ENCODE measurements around the gene TEK.
A peak's percentile ranks its signal among the peaks of the same experiment; 100 is the strongest.

Gene TEK

DNA sequence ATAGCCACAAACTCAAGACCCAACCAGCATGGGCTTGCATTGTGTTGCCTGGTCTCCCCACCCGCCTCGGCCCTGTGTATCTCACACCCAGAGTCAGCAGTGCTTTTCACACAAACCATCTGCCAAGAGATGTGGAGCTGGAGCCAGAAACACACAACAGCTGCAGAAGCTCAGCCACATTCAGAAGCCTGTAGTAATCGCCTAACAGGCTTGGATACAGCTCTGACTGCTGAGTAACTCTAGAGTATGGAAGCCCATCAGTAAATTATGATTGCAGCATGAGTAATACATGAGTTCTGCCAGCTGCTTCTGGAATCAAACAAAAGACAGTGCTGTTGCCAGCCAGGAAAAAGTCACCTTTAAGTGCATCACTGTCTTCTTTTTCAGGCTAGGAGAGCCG is 16.0 kb downstream of the TEK start:
- peak; percentile 90 for DNase-seq

DNA sequence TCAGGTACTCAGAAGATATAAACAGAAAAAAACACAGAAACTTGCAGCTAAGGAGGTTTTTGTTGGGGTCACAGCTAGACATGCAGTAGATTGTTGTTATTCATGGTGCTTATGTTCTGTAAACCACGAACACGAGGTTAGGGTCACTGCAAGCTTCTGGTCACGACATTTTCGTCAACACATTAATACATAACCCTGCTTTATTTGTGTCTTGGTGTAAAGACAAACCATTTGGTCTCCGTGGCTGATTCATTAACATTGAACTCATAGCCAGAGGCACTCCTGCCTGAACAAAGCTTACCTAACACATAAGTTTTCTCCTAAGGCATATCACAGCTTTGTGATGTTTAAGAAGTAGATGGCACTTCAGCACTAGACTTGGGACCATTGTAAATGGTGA is 16.9 kb downstream of the TEK start:
- no peak for DNase-seq

DNA sequence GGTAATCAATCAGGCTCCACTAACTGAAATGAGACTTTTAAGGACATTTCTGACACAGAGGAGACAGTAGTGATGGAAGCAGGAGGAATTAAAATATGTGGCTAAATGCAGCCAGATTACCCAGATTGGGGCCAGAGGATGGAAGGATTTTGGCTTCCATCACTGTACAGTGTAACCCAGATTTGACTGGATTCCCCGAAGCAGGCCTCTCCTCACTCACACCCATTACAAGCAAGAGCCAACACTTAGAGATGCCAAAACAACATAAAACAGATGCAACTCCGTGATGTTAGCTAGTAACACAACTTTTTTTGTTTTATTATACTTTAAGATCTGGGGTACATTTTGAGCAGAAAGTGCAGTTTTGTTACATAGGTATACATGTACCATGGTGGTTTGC is 17.6 kb downstream of the TEK start:
- DNase-seq = no peak

DNA sequence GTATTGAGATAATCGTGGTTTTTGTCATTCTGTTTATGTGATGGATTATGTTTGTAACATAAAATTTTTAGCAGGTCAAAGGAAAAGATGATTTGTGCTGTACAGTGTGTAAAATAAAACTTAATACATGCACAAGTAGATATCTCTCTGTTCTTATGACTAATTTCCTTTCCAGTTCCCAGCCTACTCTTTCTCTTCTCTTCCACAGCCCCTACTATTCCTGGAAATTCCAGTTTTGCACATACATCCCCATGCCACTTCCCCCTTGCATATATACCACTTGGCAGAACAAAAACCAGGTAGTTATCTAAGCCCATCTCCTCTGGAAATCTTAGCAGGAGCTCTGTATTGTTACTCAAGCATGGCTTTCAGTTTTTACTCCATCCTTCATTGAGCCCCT is 20.2 kb downstream of the TEK start:
- DNase-seq = no peak

DNA sequence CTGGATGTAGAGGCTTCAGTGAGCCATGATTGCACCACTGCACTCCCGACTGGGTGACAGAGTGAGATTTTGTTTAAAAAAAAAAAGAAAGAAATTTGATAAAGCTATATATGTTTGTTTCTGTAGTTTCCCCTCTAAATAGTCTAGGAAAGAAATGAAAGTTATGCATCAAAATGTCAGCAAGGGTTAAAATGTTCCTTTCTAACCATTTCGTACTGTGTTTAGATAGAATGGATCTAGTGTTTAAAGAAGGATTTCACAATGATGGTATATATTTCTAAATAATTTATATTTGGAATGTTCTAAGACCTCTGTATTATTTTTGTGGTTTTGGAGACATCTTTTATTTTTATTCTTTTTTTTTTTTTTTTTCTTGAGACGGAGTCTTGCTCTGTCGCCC is 22.7 kb downstream of the TEK start:
- DNase-seq = no peak

DNA sequence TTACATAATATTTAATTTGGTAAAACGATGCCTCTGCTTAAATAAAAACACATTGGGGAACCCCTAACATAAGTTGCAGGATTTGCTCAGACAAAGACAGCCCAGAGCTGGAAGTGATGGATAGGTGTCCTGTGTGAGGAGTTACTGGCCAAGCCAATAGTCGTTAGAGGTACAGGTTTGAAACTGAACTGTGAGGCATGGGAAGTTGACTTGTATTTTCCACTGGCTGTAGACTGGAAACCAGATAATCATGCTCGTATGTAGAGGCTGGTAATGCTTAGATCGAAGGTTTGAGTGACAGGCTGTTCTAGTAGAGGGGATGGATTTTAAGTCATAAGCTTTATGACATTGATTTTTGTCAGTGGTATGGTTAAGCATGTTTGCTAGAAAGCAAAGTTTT is 24.8 kb downstream of the TEK start:
- DNase-seq = no peak

DNA sequence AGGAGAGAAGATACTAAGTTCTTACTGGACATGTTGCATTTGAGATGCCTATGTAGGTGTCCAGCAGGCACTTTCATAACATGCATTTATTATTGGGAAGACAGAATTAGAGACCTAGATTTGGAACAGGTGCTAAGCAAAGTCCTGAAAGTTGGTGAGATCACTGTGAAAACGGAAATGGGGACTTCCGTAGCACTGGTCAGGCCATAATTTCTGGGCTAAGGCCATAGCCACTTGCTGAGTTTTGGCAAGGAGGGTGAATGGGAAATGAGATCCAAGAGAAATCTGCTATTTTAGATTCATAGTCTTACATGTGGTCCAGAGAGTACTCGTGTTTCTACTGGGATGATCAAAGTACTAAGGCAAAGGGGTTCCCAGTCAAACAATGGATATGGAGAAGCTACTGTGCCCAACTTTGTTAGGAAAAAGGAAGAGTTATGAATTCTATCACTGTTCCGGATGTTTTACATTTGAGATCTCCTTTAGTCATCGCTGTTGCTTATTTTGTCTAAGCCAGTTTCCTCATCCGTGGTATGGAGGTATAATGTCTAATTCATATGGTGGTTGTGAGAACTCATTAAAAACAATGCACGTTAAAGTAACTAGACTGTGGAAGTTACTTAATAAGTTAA is 33.4 kb downstream of the TEK start:
- DNase-seq = no peak

DNA sequence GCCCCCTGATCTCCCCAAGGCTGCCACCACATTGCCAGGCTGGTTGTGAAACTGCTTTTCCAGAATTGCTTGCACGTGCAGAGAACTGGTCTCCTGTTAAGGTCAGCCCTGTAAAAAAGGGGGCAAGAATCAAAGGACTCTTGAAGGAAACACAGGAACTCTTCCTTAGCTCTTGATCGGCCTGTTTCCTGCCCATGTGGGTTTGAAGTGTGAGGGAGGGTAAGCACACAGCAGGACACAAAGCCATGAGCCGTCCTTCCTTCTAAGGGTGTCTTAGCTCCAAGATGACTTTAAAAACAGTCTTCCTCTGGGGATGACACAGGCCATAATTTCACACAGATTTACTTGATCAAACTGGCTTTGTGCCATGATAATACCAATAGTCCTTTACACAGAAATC is 36.1 kb downstream of the TEK start:
- no peak for DNase-seq

DNA sequence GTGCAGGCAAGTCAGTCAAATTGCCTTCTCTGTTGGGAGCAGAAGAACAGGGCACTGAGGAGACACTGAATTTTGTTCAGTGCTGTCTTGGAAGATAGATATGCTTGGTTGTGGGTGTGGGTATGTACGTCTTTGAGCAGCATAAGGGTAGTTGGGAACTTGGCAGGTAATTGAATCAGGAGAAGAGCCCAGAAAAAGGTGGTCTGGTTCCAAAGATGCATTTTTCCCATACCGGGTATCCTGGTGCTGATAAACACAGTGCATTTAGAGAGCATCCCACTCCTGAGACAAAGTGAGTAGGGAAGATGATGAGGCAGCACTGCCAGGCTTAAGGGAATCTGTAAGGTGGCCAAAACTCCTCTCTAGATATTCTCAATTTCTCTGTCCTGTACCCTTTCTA is 40.6 kb downstream of the TEK start:
- DNase-seq = no peak

DNA sequence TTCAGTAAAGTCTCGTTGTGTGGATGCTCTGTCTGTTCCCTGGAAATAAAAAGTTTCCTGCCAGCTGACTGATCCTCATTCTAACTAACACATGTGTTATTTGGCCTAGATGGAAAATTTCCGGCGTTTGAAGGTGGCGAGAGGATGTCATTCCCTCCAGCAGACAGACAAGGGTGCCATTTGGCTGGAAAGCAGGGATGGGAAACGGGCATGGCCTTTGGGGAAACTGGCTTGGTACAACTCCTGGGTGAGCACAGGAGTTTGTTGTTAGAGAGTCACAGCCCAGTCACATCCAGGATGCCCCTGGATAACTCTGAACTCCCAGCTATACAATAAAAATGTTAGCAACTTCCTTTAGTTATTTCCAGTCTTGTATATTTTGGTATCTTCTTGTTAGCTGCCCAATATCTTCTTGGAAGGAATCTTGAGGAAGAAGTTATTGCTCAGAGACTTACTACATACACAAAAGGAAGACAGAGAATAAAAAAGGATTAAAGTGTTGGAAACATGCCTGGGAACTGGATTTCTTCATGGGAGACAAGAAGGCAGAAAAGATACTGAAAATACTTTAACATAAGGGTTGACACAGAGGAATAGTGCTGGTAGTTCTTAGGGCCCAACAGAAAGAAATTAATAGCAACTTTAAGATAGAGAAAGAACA is 41.9 kb downstream of the TEK start:
- DNase-seq = peak; percentile 72

DNA sequence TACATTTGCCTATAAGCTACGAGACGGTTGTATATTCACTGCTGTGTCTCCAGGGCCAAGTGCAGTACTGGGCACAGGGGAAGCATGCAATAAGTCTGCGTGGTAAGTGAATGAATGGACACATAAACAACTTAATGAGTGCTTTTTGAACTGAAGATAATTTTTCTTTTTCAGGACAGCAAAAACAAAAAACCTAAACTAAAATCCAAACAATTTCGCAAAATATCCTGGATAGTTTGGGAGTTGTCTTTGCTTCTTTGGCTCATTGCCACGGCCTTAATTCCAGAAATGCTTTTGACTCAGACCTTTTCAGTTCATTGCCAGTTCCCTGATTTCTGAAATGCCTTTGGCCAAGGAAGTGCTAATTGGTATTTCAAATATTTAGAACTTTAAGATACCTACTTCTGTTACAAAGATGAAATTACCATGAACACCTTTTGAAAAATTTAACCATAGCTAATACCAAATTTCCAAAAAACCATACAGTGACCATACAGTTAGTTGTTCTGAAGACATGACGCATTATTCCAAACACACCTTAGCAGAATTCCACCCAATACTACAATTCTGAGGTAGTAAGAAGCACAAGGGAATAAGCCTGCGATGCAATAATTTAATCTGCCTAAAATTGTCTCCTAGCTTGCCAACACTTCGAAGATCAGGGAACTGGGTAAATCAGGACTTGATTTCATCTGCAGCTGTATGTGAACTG is 42.8 kb downstream of the TEK start:
- peak; percentile 80 for DNase-seq

DNA sequence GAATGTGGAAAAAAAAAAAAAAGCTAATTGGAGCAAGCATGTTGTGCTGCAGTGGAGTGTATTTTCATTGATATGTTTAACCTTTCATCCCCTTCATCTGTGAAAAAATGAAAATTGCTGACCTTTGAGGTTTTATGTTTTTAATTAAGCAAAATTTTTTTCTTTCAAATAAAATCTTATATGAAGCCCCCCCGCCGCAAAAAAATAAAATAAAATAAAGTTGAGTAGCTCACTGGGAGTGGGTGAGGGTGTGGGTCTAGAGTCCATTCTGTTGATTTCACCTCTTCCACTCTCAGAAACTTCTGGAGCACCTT is 43.3 kb downstream of the TEK start:
- no peak for DNase-seq

DNA sequence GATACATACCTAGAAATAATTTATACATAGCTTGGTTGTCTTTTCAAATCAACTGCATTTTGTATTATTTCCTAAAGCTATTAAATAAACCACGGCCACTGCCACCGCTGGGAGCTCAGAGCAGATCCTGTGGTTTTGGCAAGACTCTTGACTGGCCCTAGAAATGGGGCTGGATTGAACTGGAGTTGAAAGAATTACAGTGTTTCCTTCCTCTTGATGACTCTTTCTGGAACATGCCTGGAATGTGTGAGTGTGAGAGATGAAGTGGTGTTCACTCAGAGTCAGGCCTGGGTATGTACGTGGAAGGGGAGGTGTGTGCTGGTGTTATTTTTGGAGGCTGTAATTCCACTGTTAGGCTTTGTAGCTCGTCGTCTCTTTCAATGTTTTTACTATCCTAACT is 45.9 kb downstream of the TEK start:
- DNase-seq = peak; percentile 95

DNA sequence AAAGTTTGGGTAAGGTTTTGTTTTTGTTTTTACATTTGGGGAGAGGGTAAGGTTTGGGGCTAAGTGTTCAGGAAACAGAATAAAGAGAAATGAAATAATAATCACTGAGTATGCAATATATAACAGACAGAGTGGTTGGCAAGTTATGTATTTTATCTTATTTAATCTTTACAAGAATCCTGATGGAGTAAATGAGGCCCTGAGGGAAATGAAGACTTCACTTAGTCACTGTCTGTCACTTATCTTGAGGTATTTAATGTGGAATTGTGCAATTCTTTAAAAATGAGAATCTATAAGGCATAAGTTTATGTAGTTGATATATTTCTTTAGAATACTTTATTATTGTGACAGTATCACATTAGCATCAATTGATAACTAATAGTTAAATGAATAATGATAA is 48.1 kb downstream of the TEK start:
- no peak for DNase-seq

DNA sequence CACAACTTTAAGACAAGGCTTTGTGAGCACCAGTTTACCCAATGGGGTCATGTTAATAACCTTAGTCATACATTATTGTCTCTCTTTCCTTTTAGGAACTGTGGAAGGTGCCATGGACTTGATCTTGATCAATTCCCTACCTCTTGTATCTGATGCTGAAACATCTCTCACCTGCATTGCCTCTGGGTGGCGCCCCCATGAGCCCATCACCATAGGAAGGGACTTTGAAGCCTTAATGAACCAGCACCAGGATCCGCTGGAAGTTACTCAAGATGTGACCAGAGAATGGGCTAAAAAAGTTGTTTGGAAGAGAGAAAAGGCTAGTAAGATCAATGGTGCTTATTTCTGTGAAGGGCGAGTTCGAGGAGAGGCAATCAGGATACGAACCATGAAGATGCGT is 48.7 kb downstream of the TEK start:
- DNase-seq = no peak

DNA sequence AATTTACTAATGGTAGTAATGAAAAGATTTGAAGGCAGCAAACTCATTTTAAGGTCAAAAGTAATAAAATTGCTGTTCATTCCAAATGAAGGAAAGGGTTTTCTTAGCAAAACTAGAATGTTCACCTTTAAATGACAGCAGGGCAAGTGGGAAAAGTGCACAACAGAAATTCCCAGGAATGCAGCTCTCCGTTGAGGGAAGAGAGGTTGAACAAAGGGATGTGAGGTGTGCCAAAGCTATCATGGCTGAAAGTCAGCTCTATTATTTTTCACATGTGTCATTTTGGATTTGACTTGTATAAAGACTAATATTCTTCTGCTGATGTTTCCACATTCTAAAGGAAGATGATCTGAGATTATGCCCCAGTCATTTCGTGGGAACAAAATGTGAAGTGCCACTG is 51.6 kb downstream of the TEK start:
- no peak for DNase-seq

DNA sequence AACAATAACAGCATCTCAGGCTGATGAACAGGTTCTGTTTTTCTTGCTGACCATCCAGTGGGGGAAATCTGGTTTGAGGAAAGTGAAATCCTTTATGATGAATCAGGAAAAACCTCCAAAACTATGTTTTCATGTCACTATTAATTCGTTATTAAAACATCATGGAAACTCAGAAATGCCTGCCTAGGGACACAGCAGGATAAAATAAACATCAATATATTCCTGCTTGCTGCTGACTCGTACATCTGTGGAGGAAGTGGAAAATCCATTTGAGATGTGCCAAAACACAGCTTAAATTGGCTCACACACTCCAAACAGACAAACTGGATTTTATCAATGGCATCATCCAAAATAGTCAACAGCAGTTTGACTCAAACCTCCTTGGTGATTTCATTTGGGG is 53.0 kb downstream of the TEK start:
- peak; percentile 54 for DNase-seq

DNA sequence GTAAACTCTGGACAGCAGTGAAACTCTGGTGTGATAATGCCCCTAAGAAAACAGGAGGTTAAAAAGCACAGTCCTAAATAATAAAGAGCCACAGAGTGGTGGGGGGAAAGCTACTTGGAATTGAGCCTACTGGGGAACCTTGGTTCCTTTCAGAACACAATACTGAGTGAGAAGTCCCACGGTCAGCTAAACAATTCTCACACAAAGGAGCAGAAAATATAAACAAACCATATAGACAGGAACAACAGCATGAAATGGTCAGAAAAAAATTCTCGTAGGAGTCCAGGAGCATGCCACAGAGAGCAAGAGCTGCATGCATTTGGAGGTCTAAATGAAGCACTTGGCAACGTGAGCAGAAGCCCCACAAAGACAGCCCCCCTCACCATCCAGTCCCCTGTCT is 56.0 kb downstream of the TEK start:
- DNase-seq = no peak

DNA sequence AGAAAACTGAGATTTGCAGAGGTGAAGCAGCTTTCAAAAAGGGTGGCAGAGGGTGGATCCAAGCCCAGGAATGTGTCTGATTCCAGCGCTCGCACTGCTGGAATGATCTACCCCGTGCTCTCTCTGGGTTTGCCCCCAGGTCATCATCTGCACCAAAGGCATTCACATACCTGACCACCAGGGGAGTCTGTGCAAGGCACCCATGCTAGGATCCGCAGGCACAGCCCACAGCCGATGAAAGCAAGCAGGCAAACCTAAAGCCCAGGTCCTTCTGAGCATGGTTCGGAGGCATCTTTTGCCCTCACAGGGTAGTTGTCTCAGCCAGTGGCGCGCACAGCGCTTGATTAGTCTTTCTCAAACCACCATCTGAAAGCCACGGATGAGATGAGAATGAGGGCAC is 56.6 kb downstream of the TEK start:
- DNase-seq = no peak

DNA sequence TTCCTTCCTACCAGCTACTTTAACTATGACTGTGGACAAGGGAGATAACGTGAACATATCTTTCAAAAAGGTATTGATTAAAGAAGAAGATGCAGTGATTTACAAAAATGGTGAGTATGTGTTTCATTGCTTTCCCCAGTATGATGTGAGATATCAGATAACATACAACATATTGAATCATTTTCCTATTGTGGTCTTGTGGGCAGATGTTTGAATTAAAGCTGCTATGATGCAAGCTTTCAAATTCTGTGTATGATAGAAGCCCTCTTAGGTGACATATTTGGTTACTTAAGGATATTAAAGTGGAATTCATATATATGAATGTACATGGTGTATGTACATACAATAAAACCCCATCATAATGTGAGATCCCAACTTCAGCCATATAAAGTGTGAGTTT is 59.5 kb downstream of the TEK start:
- DNase-seq = no peak

DNA sequence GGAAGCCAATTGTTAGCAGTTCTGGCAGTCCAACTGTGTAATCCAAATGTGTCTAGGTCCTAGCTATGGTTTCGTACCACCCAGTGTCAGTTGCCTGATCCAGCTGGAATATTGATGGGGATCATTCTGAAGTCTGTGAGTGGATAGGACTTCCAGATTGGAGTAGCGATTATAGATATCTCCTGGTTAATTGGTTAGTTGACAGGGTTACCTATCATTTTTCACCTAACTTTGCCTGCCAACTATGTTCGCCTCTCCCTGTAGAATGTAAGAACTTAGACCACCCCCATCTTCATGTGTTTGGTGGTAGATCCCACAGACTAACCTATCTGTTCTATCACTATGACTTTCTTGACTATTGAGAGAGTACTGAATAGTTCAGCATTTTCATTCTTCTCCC is 59.9 kb downstream of the TEK start:
- DNase-seq = no peak

DNA sequence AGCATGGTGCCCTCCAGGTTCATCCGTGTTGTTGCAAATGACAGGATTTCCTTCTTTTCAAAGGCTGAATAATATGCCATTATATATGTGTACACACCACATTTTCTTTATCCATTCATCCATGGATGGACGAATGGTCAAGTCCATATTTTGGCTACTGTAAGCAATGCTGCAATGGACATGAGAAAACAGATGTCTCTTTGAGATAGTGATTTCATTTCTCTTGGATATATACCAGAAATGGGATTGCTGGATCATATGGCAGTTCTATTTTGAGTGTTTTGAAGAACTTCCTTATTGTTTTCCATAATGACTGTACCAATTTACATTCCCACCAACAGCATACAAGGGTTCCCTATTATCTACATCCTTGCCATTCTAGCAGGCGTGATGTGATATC is 67.9 kb downstream of the TEK start:
- DNase-seq = no peak

DNA sequence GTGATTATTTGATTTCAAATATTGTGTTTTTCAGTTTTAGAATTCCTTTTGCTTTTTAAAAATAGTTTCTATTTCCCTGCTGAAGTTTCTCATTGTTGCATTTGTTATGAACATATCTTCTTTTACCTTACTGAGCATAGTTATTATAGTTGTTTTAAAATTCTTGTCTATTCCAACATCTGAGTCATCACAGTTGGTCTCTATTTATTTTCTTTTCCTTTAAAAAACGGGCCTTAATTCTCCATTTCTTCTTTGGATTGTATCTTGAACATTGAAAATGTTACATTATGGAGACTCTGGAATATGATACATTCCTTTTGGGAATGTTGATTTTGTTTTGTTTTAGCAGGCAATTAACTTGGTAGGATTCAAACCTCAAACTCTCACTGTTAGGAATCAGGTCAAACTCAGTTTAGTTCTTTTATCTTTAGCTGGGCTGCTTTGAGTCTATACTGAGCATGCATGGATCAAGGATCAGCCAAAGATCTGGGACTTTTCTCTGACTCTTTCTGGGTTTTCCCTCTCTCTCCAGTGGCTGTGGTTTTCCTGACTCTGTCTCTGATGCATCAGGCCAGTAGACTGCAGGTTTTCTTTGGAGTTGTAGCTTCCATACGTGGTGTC is 70.3 kb downstream of the TEK start:
- no peak for DNase-seq

DNA sequence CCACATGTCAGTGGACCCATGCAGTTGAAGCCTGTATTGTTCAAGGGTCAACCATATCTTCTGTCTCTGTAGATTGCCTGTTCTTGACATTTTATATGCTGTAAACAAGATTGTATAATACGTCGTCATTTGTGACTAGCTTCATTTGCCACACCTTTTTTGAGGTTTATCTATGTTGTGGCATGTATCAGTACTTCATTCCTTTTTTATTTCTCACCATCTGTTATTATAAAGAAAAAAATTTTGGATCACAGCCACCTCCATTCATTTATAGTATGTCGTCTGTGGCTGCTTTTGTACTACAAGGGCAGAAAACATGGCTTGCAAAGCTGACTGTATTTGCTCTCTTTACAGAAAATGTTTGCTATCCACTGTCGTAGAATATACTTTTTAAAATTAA is 72.4 kb downstream of the TEK start:
- DNase-seq = peak; percentile 72

Measured in fibroblast of skin of right quadriceps (primary cell).